ENCODE measurements around the gene SPSB4.
"Not testable (repeated sequence)": the region's sequence is repeated elsewhere in the genome, so short reads cannot be mapped to it uniquely, and the experiment has no call there.

SPSB4 gene

DNA sequence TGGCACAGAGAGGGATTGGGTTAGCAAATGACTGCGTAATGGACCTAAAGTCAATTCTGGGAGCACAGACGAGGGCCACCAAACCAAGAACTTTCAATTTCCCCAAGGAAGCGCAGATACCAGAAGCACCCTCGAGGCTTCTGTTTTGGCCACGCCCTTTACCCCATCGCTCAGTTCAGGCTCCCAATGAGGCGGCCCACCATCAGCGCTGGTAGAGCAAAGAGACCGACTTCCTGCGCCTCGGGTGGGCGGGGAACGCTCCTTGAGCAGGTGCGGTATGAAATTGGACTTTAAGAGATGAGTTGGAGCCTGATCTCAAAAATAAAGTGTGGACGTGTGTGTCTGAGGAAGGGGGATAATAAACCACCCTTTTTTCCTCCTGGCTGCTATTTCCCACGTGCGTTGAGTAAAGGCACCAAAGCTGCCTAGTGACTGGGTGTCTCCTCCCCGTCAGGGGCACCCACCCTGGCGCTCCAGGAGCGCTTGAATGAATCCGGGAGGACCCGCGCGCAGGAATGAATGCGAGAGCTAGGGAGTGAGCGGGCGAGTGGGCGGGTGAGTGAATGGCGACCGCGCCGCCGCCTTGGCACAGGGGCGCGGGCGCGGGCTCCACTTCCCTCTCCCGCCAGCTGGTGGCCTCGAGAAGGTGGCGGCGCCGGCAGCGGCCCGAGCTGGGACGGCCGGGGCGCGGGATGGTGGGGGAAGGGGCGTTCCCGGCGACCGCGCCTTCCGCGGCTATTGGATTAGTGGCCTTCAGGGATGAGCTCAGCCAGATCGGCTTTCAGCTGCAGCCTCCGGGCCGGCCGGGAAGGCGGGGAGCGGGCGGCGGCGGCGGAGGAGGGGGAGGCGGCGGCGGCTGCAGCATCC is at the start of gene SPSB4:
TSS of gene SPSB4 (plus strand) at position 772 of the 867 bp plus-strand sequence. CDS start 14,758 bp downstream, outside the sequence.
- H3K27me3 ChIP-seq (ENCODE audit: control insufficient read depth in 2 of 2, insufficient read depth in 2 of 2, low read length in 2 of 2), result peaks cover 14 to 22% of the 10 kb centered on the region in 2 donors
- peak within 1 kb of the TSS in 1 of 2 donors; percentile 22 for H3K4me3 ChIP-seq (ENCODE audit: low read length in 2 of 2)
- H3K4me1 ChIP-seq (ENCODE audit: control insufficient read depth in 2 of 2, insufficient read depth in 2 of 2, low read length in 2 of 2), result peaks cover 0 to 2% of the 10 kb centered on the region in 2 donors
- H3K9me3 ChIP-seq (ENCODE audit: control insufficient read depth in 2 of 2, low read length in 2 of 2), result no peaks in the 10 kb centered on the region
- no peak within 1 kb of the TSS for H3K9ac ChIP-seq (ENCODE audit: low read depth in 1 of 2, low read length in 2 of 2)
- H3K36me3 ChIP-seq (ENCODE audit: control insufficient read depth in 2 of 2, insufficient read depth in 2 of 2, low read length in 2 of 2), result no peaks in the 10 kb centered on the region
- no peak within 1 kb of the TSS for H3K27ac ChIP-seq (ENCODE audit: low read depth in 2 of 2, low read length in 2 of 2)

- Histone ChIP-seq H3K9me3 (ENCODE audit: control insufficient read depth in 2 of 2, low read length in 2 of 2) (no peaks in the 10 kb centered on the region), H3K27ac (ENCODE audit: low read depth in 2 of 2, low read length in 2 of 2) (no peak overlapping the region), H3K27me3 (ENCODE audit: control insufficient read depth in 2 of 2, insufficient read depth in 2 of 2, low read length in 2 of 2) (peaks cover 0 to 3% of the 10 kb centered on the region in 2 donors), H3K9ac (ENCODE audit: low read depth in 1 of 2, low read length in 2 of 2) (no peak overlapping the region), H3K36me3 (ENCODE audit: control insufficient read depth in 2 of 2, insufficient read depth in 2 of 2, low read length in 2 of 2) (no peaks in the 10 kb centered on the region), H3K4me1 (ENCODE audit: control insufficient read depth in 2 of 2, insufficient read depth in 2 of 2, low read length in 2 of 2) (no peaks in the 10 kb centered on the region), H3K4me3 (ENCODE audit: low read length in 2 of 2) (no peak overlapping the region)
Observed at GRCh38 chr3:141006344-141006743, 44.8 kb upstream of the SPSB4 start.

GRCh38 chr3:141009496-141009895 is 41.7 kb upstream of the SPSB4 start:
- Histone ChIP-seq H3K4me3 (ENCODE audit: low read length in 2 of 2) (no peak overlapping the region), H3K27me3 (ENCODE audit: control insufficient read depth in 2 of 2, insufficient read depth in 2 of 2, low read length in 2 of 2) (peaks cover 0 to 3% of the 10 kb centered on the region in 2 donors), H3K4me1 (ENCODE audit: control insufficient read depth in 2 of 2, insufficient read depth in 2 of 2, low read length in 2 of 2) (no peaks in the 10 kb centered on the region), H3K9ac (ENCODE audit: low read depth in 1 of 2, low read length in 2 of 2) (no peak overlapping the region), H3K27ac (ENCODE audit: low read depth in 2 of 2, low read length in 2 of 2) (no peak overlapping the region), H3K9me3 (ENCODE audit: control insufficient read depth in 2 of 2, low read length in 2 of 2) (no peaks in the 10 kb centered on the region), H3K36me3 (ENCODE audit: control insufficient read depth in 2 of 2, insufficient read depth in 2 of 2, low read length in 2 of 2) (no peaks in the 10 kb centered on the region)

DNA sequence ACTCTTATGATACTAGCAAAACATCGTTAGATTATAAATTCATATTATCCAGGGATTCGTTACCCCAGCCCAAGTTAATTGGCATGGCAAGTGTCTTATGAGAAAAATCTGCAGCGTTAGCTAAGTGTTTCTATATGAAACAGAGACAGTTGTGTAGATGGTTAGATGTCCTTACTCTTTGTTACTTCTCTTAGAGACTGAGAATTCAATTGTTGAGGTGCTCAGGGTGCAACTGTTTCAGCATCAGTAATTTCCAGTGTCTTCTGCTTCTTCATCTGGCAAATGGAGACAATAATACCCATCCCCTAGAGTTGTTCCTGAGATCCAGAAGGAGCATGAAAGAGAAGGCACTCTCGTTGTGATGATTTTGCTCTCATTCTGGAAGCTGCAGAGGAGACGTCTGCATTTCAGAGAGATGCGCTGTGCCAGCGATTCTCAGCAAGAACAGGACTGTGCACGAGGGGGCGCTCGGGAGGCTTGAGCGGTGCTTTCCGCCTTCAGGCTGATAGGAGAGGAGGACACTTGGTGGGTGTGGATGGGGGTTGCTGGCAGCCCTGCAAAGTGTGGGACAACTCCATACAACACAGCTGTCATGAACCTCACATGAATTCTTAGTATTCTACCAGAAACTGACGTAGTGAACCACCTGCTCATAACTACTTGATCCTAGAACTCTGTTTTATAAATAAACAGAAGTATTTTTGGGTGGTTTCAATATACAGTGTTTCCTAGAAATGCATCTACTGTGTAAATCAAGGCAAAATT is 39.7 kb upstream of the SPSB4 start:
- Histone ChIP-seq H3K9ac (ENCODE audit: low read depth in 1 of 2, low read length in 2 of 2) (no peak overlapping the region), H3K4me3 (ENCODE audit: low read length in 2 of 2) (no peak overlapping the region), H3K36me3 (ENCODE audit: control insufficient read depth in 2 of 2, insufficient read depth in 2 of 2, low read length in 2 of 2) (no peaks in the 10 kb centered on the region), H3K27me3 (ENCODE audit: control insufficient read depth in 2 of 2, insufficient read depth in 2 of 2, low read length in 2 of 2) (peaks cover 0 to 3% of the 10 kb centered on the region in 2 donors), H3K9me3 (ENCODE audit: control insufficient read depth in 2 of 2, low read length in 2 of 2) (no peaks in the 10 kb centered on the region), H3K27ac (ENCODE audit: low read depth in 2 of 2, low read length in 2 of 2) (no peak overlapping the region), H3K4me1 (ENCODE audit: control insufficient read depth in 2 of 2, insufficient read depth in 2 of 2, low read length in 2 of 2) (no peaks in the 10 kb centered on the region)

- Histone ChIP-seq H3K4me3 (ENCODE audit: low read length in 2 of 2) (no peak overlapping the region), H3K9me3 (ENCODE audit: control insufficient read depth in 2 of 2, low read length in 2 of 2) (no peaks in the 10 kb centered on the region), H3K27ac (ENCODE audit: low read depth in 2 of 2, low read length in 2 of 2) (no peak overlapping the region), H3K36me3 (ENCODE audit: control insufficient read depth in 2 of 2, insufficient read depth in 2 of 2, low read length in 2 of 2) (no peaks in the 10 kb centered on the region), H3K9ac (ENCODE audit: low read depth in 1 of 2, low read length in 2 of 2) (no peak overlapping the region), H3K27me3 (ENCODE audit: control insufficient read depth in 2 of 2, insufficient read depth in 2 of 2, low read length in 2 of 2) (peaks cover 0 to 3% of the 10 kb centered on the region in 2 donors), H3K4me1 (ENCODE audit: control insufficient read depth in 2 of 2, insufficient read depth in 2 of 2, low read length in 2 of 2) (no peaks in the 10 kb centered on the region)
Observed at GRCh38 chr3:141011997-141012262, 39.2 kb upstream of the SPSB4 start.

GRCh38 chr3:141012571-141012970 is 38.6 kb upstream of the SPSB4 start:
- Histone ChIP-seq H3K27ac (ENCODE audit: low read depth in 2 of 2, low read length in 2 of 2) (no peak overlapping the region), H3K9ac (ENCODE audit: low read depth in 1 of 2, low read length in 2 of 2) (no peak overlapping the region), H3K36me3 (ENCODE audit: control insufficient read depth in 2 of 2, insufficient read depth in 2 of 2, low read length in 2 of 2) (no peaks in the 10 kb centered on the region), H3K9me3 (ENCODE audit: control insufficient read depth in 2 of 2, low read length in 2 of 2) (no peaks in the 10 kb centered on the region), H3K4me1 (ENCODE audit: control insufficient read depth in 2 of 2, insufficient read depth in 2 of 2, low read length in 2 of 2) (no peaks in the 10 kb centered on the region), H3K27me3 (ENCODE audit: control insufficient read depth in 2 of 2, insufficient read depth in 2 of 2, low read length in 2 of 2) (peaks cover 0 to 3% of the 10 kb centered on the region in 2 donors), H3K4me3 (ENCODE audit: low read length in 2 of 2) (no peak overlapping the region)

DNA sequence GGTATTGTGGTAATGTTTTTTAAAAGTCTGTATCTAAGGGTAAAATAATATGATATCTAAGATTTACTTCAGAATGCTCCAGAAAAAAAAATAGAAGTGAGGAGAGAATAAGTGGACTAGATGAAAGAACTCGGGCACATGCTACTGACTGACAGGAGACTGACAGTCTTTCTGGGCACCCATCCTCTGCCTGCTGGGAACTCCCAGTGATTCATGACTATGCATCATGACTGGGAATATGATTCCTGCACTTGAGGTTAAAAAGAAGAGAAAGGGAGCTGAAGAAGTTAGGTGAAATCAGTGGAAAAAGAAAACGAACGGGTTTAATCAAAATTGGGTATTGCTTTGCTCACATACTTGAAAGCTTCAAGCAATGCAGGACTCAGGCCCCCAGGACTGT is 35.7 kb upstream of the SPSB4 start:
- no peaks in the 10 kb centered on the region for H3K36me3 ChIP-seq (ENCODE audit: control insufficient read depth in 2 of 2, insufficient read depth in 2 of 2, low read length in 2 of 2)
- H3K9me3 ChIP-seq (ENCODE audit: control insufficient read depth in 2 of 2, low read length in 2 of 2), result no peaks in the 10 kb centered on the region
- no peaks in the 10 kb centered on the region for H3K27me3 ChIP-seq (ENCODE audit: control insufficient read depth in 2 of 2, insufficient read depth in 2 of 2, low read length in 2 of 2)
- no peaks in the 10 kb centered on the region for H3K4me1 ChIP-seq (ENCODE audit: control insufficient read depth in 2 of 2, insufficient read depth in 2 of 2, low read length in 2 of 2)
- H3K27ac ChIP-seq (ENCODE audit: low read depth in 2 of 2, low read length in 2 of 2), result no peak overlapping the region
- no peak overlapping the region for H3K4me3 ChIP-seq (ENCODE audit: low read length in 2 of 2)
- no peak overlapping the region for H3K9ac ChIP-seq (ENCODE audit: low read depth in 1 of 2, low read length in 2 of 2)

- not testable (repeated sequence) for H3K27me3 ChIP-seq (ENCODE audit: control insufficient read depth in 2 of 2, insufficient read depth in 2 of 2, low read length in 2 of 2); H3K4me1 ChIP-seq (ENCODE audit: control insufficient read depth in 2 of 2, insufficient read depth in 2 of 2, low read length in 2 of 2); H3K9ac ChIP-seq (ENCODE audit: low read depth in 1 of 2, low read length in 2 of 2)
Observed at GRCh38 chr3:141017366-141018322, 33.5 kb upstream of the SPSB4 start.

DNA sequence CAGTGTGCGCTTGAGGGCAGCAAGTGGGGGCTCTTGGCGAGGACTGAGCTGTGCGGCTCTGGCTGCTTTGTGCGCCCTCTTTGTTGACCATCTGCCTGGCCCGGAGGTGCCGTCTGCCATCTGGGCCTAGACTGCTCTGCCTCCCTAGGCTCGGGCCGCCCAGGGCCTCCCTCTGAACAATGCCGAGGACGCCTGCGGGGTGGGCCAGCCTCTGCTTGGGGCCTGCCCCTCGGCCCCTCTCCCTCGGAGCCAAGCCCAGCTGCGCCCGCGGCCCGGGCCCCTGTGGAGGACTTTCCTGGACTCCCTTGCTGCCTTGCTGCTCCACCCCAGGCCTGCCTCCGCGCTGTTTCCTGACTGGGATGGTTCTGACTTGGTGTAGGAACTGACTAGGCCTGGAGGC is 31.9 kb upstream of the SPSB4 start:
- H3K4me1 ChIP-seq (ENCODE audit: control insufficient read depth in 2 of 2, insufficient read depth in 2 of 2, low read length in 2 of 2), result no peaks in the 10 kb centered on the region
- no peak overlapping the region for H3K27ac ChIP-seq (ENCODE audit: low read depth in 2 of 2, low read length in 2 of 2)
- no peaks in the 10 kb centered on the region for H3K27me3 ChIP-seq (ENCODE audit: control insufficient read depth in 2 of 2, insufficient read depth in 2 of 2, low read length in 2 of 2)
- H3K36me3 ChIP-seq (ENCODE audit: control insufficient read depth in 2 of 2, insufficient read depth in 2 of 2, low read length in 2 of 2), result no peaks in the 10 kb centered on the region
- H3K9me3 ChIP-seq (ENCODE audit: control insufficient read depth in 2 of 2, low read length in 2 of 2), result no peaks in the 10 kb centered on the region
- H3K4me3 ChIP-seq (ENCODE audit: low read length in 2 of 2), result no peak overlapping the region
- no peak overlapping the region for H3K9ac ChIP-seq (ENCODE audit: low read depth in 1 of 2, low read length in 2 of 2)

More at GRCh38 chr3:141017366-141018322, 33.5 kb upstream of the SPSB4 start:
- H3K27ac ChIP-seq (ENCODE audit: low read depth in 2 of 2, low read length in 2 of 2); H3K9me3 ChIP-seq (ENCODE audit: control insufficient read depth in 2 of 2, low read length in 2 of 2); H3K36me3 ChIP-seq (ENCODE audit: control insufficient read depth in 2 of 2, insufficient read depth in 2 of 2, low read length in 2 of 2); H3K4me3 ChIP-seq (ENCODE audit: low read length in 2 of 2): not testable (repeated sequence)

All from mucosa of rectum (tissue), 2 donors.